ENCODE results near the gene SNTG2.

DNA sequence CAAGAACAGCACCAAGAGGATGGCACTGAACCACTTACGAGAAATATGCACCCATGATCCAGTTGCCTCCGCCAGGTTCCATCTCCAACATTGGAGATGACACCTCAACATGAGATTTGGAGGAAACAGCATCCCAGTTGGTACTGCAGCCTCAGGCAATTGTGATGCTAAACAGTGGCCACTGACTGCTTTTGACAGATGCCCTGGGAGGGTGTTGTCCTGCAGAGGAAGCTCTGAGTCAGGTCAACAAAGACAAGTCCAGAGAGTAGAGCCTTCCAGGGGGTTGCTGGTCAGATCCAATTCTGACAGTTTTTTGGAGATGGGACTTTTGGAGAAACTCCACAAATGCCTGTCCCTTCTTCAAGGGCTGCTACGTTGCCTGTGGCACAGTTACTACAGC lies 82.4 kb downstream of the SNTG2 start:
- TF ChIP-seq POLR2A (IDR thresholded peaks at IDR 0.05): no peak
- TF ChIP-seq, protein P1, sequence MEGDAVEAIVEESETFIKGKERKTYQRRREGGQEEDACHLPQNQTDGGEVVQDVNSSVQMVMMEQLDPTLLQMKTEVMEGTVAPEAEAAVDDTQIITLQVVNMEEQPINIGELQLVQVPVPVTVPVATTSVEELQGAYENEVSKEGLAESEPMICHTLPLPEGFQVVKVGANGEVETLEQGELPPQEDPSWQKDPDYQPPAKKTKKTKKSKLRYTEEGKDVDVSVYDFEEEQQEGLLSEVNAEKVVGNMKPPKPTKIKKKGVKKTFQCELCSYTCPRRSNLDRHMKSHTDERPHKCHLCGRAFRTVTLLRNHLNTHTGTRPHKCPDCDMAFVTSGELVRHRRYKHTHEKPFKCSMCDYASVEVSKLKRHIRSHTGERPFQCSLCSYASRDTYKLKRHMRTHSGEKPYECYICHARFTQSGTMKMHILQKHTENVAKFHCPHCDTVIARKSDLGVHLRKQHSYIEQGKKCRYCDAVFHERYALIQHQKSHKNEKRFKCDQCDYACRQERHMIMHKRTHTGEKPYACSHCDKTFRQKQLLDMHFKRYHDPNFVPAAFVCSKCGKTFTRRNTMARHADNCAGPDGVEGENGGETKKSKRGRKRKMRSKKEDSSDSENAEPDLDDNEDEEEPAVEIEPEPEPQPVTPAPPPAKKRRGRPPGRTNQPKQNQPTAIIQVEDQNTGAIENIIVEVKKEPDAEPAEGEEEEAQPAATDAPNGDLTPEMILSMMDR (IDR thresholded peaks at IDR 0.05): no peak

All from prostate gland (tissue), 2 donors.